DMS79 (cell line): ENCODE measurements around the gene HACL1.

Source experiments
- DNase-seq: peaks from one replicate; lab custom pipeline; 2025; lab: John Stamatoyannopoulos, UW

The HACL1 gene

DNA sequence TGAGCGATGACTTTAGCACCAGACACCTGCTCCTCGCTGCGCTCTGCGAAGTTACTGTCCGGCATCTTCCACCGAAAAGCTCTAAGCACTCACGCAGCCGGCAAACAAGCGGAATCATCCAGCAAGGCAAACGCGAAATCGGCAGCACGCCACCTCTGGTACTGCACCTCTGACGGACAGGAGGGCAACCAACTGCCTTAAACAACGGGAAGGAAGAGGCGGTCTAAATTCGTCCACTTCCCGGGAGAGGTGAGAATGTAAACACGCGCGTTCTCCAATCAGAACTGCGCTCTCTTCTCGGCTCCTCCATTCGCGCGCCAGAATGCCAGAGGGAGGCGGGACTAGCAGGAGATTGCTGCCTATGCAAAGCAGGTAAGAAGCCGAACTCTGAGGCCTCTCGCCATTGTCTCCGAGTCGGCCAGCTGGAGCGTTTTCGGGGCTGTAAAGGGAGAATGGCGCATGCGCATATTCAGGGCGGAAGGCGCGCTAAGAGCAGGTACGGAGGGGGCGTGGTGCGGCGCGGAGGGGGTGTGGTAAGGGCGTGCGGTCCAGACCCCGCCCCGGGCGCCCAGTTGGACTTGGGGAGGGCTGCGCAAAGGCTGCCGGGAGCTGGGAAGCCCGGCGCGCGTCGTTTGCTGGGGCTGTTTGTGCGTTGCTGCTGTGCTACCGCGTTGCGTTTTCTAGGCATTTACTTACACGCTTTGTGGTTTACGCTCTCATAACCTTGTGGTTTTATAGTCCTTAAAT, at the start of gene HACL1, which contains the start of gene BTD:
Gene HACL1, minus strand, starts transcription at position 171 of the 747 bp plus-strand sequence. Its CDS starts 106 bp downstream, at position 65.
Gene BTD, plus strand, starts transcription at position 347 of the 747 bp plus-strand sequence. CDS start 33,695 bp downstream, outside the sequence.
- no peak for DNase-seq

DNA sequence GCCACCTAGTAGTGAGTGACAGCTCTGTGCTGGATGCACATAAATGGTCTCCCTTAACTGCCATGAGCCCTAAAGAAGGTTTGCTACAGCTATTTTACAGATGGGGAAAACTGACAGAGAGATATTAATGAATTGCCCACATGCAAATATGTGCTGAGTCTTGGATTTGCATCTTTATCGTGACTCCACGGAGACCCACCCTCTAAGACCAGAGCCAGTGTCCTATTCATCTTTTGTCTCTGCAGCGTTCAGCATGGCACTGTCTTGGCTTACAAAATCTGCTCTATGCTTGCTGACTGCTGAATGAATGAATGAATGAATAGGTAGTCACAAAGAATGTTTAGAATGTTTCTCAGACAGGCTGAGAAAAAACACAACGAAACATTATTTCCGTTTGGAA, 48.5 kb upstream of the HACL1 start:
- no peak for DNase-seq

- DNase-seq, result no peak
These were observed 48.0 kb upstream of the HACL1 start for GRCh38 chr3:15649341-15649740.

GRCh38 chr3:15647611-15648167, 46.3 kb upstream of the HACL1 start:
- DNase-seq, result no peak

DNA sequence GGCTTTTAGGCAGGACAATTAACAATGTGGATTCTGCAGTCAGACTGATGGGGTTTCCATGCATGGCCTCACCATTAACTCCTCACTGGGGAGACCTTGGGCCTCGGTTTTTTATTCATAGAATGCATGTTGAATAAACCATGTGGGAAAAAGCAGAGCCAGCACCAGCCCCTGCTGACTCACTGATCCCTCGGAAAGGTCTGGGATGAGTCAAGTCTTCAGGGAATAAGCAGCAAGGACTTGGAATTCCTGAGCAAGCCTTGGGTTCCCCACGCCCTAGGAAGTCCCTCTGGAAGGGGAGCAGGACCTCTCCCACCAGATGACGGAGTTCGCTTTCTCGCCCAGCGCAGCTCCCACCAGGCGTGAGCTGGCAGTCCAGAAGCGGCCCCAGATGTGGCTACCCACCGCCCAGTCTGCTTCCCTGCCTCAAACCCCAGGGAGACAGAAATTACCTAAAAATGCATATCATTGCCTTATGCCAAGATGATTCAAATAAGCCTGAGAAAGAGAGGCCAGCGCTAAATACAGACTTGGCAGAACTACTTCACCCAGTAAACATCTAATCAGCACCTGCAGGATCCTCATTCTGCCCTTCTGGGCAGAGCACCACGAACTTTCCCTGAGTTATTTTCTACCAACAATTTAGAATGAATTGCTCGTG, 45.6 kb upstream of the HACL1 start:
- DNase-seq, result no peak

GRCh38 chr3:15645740-15646501, 44.6 kb upstream of the HACL1 start:
- DNase-seq, result no peak

DNA sequence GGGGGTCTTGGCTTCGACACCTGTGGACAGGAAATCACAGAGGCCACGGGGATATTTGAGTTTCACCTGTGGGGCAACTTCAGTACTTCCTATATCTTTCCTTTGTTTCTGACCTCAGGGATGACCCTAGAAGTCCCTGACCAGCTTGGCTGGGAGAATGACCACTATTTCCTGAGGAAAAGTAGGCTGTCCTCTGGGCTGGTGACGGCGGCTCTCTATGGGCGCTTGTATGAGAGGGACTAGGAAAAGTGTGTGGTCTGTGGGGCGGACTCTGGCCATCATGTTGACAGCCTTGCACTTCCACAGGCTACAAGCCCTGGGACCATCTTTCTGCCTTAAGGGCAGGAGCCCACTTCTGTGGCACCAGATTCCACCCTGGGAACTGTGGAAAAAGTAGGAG, 43.9 kb upstream of the HACL1 start:
- no peak for DNase-seq

- DNase-seq, result no peak
These were observed 37.5 kb upstream of the HACL1 start for GRCh38 chr3:15638891-15639262.

DNA sequence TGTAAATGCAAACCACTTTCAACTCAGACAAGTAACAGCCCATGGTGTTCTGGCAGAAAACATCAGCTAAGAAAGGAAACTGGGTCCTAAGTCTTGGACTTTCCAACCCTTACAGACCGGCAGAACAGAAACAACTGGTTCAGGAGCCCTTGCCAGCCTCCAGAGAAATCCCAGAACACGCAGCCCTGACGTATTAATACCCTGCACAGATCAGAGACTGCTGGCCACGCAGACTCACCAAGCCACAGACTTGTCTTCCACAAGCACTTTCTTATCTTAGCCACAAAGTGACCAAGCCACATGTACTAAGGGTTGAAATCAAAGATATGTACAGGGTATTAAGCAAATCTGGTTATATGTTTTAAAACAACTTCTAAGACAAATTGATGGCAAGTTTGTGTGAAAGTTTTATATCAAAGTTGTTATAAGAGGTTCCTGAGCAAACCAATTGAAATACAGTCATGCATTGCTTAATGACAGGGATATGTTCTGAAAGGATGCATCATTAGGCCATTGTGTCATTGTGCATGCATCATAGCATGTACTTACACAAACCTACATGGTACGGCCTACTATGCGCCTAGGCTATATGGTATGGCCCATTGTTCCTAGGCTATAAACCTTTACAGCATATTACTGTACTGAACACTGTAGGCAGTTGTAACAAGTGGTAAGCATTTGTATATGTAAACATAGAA, 37.0 kb upstream of the HACL1 start:
- no peak for DNase-seq

DNA sequence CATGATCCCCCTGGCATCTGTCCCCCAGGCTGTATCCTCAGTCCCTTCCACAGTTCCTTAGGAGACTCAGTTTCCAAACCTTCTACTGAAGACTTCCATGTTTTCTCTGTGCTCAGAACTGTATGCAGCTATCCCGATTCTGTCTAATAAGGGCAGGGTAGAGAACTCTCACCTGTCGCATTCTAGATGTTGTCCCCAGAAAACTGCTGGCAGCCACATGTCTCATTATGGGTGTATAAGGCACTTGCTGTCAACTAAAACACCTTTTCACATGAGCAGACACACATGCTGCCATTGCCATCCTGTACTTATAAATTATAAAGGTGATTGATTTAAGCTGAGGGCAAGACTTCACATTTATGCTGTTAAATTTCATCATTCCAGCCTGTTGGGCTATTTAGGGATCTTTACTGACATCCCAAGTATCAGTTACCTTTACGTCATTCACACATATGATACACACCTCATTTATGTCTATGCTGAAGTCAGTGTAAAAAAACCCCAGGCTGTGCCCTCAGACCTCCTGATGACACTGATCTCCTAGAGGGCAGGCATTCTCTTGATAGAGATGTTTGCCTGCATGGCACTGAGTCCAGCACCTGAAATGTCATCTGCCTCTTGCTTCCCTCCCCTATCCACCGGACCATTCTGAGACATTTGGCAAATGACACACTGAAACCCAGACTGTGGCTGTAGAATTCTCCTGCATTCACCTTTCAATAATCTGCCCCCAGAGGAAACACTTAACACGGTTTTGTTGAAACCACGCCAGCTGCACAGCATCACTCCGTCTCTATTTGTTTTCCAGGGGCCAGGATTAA, 36.0 kb upstream of the HACL1 start:
- no peak for DNase-seq

DNA sequence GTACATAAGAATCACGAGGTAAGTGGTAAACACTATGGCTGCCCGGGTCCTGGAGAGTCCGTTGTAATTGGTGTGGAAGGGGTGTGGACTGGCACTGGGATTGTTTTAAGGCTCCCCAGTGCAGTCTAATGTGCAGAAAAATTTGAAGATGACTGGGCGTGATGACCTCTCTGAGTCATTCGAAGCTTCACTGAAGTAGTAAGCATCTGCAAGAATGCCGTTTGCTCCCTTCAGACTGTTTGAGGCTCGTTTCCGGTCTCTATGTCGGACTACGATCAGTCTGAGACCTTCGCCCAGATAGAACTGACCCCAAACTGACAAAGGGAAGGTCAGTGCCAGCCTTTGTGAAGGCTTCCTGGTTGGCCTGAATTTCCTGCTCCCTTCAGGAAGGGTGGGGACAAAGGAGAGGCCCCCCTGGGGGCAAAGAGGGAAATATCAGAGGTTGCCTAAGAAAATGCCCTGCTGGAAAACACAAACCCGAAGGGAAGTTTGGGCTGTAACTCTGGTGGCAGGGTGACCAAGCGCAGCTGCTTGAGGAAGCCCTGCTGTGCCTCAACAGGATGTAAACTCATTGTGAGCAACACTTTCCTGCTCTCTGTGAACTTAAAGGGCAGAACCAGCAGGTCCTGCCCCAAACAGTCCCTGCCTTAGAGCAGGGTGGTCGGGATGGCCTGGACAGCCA, 34.8 kb upstream of the HACL1 start:
- no peak for DNase-seq

DNA sequence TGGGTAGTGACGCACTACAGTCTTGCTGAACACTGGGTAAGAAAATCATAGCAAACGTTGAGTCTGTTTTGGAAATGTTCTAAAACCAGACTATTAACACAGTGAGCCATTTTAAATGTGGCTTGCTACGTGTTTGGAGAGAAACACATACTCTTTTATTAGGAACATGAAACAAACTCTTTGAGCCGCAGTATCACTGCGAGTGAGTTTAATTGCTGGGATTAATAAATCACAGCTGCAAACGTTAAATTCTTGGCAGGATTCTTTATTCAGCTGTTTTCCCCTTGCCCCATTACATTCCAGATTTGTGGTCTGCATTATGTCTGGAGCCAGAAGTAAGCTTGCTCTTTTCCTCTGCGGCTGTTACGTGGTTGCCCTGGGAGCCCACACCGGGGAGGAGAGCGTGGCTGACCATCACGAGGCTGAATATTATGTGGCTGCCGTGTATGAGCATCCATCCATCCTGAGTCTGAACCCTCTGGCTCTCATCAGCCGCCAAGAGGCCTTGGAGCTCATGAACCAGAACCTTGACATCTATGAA, 33.8 kb upstream of the HACL1 start:
- DNase-seq, result no peak

DNA sequence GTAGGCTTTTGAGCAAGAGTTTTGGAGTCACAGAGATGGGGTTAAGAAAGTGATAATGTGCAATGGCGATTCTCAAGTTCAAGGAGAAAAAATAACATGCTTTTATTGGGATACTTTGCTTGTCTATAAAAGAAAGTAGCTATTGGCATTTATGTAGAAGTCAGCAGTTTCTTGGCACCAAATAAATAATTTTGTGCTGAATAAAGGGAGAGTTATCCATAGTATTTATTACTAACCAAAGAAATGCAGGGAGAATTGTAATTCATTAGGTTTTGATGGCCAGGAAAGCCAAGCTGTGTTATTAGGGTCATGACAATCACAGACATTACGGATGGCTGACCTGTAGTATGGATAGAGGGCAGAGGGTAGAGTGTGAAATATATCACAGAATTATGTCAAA, 33.3 kb upstream of the HACL1 start:
- DNase-seq, result no peak

GRCh38 chr3:15633766-15634598, 32.6 kb upstream of the HACL1 start:
- DNase-seq, result no peak

DNA sequence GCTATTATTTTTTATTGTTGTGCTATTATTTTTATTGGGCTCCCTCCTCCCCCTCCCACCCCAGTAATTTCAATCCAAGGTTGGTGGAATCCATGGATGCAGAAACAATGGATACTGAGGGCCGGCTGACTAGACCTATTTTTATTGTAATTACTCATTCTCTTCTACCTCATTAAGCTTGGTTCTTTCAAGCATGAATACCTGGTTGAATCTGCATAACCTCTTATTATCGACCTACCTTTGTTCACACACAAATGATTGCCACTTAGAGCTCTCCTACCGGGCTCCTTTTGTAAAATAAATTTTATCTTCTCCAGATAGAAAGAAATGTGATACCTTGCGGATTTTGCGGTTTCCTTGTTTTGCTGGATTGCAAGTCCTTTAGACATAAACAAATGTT, 31.8 kb upstream of the HACL1 start:
- peak; percentile 66 for DNase-seq

GRCh38 chr3:15632212-15632580, 30.8 kb upstream of the HACL1 start:
- no peak for DNase-seq

DNA sequence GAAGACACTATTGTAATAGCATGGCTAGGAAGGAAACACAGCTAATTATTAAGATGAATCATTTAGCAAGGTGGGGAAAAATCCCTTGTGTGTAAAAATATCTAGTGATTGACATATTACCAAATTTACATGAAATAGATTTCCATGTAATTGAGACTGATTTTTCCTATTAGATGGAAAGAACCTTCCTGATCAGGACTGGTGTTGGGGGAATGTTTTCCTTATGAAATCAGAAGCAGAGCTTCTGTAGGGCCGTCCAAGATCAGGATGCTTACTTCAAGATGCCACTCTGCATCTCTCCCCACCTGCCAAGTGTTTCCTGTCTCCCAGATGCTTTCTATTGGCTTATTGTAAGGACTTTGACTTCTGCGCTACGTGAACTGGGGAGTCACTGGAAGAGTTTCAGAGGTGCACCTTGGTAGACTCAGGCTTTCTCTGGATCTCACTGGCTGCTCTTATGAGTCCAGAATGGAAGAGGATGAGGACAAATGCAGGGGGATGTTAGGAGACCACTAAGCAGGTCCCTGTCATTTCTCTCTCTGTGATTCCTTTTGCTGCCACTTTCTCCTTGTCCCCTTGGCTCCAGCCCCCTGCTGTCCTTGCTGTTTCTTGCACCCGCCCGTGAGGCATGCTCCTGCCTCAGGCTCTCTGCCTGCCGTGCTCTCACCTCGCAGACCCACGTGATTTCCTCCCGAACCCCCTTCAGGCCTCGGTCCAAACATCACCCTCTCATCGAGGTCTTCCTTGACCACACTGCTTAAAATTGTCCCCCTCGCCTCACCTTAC, 30.2 kb upstream of the HACL1 start:
- DNase-seq, result no peak

- no peak for DNase-seq
These were observed 29.4 kb upstream of the HACL1 start for GRCh38 chr3:15630646-15631350.
